ENCODE results near the gene WEE1. TPM values are rescaled to one million over a fixed set of nuclear protein-coding genes. Genes with fewer than 3 reads are reported as not detected.
A peak's percentile ranks its signal among the peaks of the same experiment; 100 is the strongest.

Gene WEE1
- total and polyA plus RNA-seq, 2 experiments from 2014 or later = 79.2 to 101 TPM

- Histone ChIP-seq H4K20me1 (ENCODE audit: insufficient read depth, poor library complexity, severe bottlenecking) (no peaks in the 10 kb centered on the region), H2AFZ (no peak overlapping the region)
- WGBS (ENCODE audit: low lambda C conversion rate, missing lambda C conversion rate) = 80% methylated on average over 6 of the region's 6 CpGs
Observed at GRCh38 chr11:9625162-9625561, 51.7 kb downstream of the WEE1 start.

GRCh38 chr11:9625728-9626127 is 52.3 kb downstream of the WEE1 start:
- Histone ChIP-seq H4K20me1 (ENCODE audit: insufficient read depth, poor library complexity, severe bottlenecking) (no peaks in the 10 kb centered on the region), H3K4me2 (no peak overlapping the region), H3K4me1 (ENCODE audit: insufficient read depth) (no peaks in the 10 kb centered on the region), H2AFZ (no peak overlapping the region), H3K4me3 (no peak overlapping the region), H3K27me3 (no peaks in the 10 kb centered on the region), H3K9me3 (ENCODE audit: low read depth) (no peaks in the 10 kb centered on the region), H3K27ac (no peak overlapping the region), H3K36me3 (replicated peaks; ENCODE audit: insufficient read depth, low read depth) (no peaks in the 10 kb centered on the region), H3K9me2 (replicated peaks; ENCODE audit: insufficient read depth) (no peaks in the 10 kb centered on the region), H3K79me2 (no peaks in the 10 kb centered on the region)
- 85% methylated on average over 3 of the region's 3 CpGs for WGBS (ENCODE audit: low lambda C conversion rate, missing lambda C conversion rate)
- DNase-seq (ENCODE audit: low spot score) = no peak
- TF ChIP-seq CTCF (IDR thresholded peaks at IDR 0.05; ENCODE audit: poor library complexity) = no peak
- TF ChIP-seq EZH2phosphoT487 (IDR thresholded peaks at IDR 0.05; ENCODE audit: low read depth, severe bottlenecking, unreplicated experiment) = no peak
- no peak for TF ChIP-seq EZH2 (IDR thresholded peaks at IDR 0.05; ENCODE audit: borderline replicate concordance)

More at GRCh38 chr11:9625162-9625561, 51.7 kb downstream of the WEE1 start:
- H3K4me3 ChIP-seq = no peak overlapping the region
- no peak overlapping the region for H3K27ac ChIP-seq
- no peaks in the 10 kb centered on the region for H3K36me3 ChIP-seq (replicated peaks; ENCODE audit: insufficient read depth, low read depth)
- H3K9me2 ChIP-seq (replicated peaks; ENCODE audit: insufficient read depth) = no peaks in the 10 kb centered on the region
- no peaks in the 10 kb centered on the region for H3K27me3 ChIP-seq
- H3K4me1 ChIP-seq (ENCODE audit: insufficient read depth) = no peaks in the 10 kb centered on the region
- H3K79me2 ChIP-seq = no peaks in the 10 kb centered on the region
- no peaks in the 10 kb centered on the region for H3K9me3 ChIP-seq (ENCODE audit: low read depth)
- no peak for DNase-seq (ENCODE audit: low spot score)
- H3K4me2 ChIP-seq = no peak overlapping the region
- TF ChIP-seq EZH2phosphoT487 (IDR thresholded peaks at IDR 0.05; ENCODE audit: low read depth, severe bottlenecking, unreplicated experiment) (no peak), CTCF (IDR thresholded peaks at IDR 0.05; ENCODE audit: poor library complexity) (no peak), EZH2 (IDR thresholded peaks at IDR 0.05; ENCODE audit: borderline replicate concordance) (no peak)

- H3K4me3 ChIP-seq = no peak overlapping the region
- no peaks in the 10 kb centered on the region for H3K27me3 ChIP-seq
- H2AFZ ChIP-seq = peak overlapping the region; percentile 11
- H3K4me1 ChIP-seq (ENCODE audit: insufficient read depth) = no peaks in the 10 kb centered on the region
- H3K27ac ChIP-seq = no peak overlapping the region
- no peaks in the 10 kb centered on the region for H3K9me3 ChIP-seq (ENCODE audit: low read depth)
- TF ChIP-seq EZH2 (IDR thresholded peaks at IDR 0.05; ENCODE audit: borderline replicate concordance) = no peak
- no peak for TF ChIP-seq CTCF (IDR thresholded peaks at IDR 0.05; ENCODE audit: poor library complexity)
- TF ChIP-seq EZH2phosphoT487 (IDR thresholded peaks at IDR 0.05; ENCODE audit: low read depth, severe bottlenecking, unreplicated experiment) = no peak
- H3K9me2 ChIP-seq (replicated peaks; ENCODE audit: insufficient read depth) = no peaks in the 10 kb centered on the region
- no peak for DNase-seq (ENCODE audit: low spot score)
- no peaks in the 10 kb centered on the region for H3K79me2 ChIP-seq
- no peak overlapping the region for H3K4me2 ChIP-seq
- no peaks in the 10 kb centered on the region for H3K36me3 ChIP-seq (replicated peaks; ENCODE audit: insufficient read depth, low read depth)
- 66% methylated on average over 12 of the region's 12 CpGs for WGBS (ENCODE audit: low lambda C conversion rate, missing lambda C conversion rate)
- no peaks in the 10 kb centered on the region for H4K20me1 ChIP-seq (ENCODE audit: insufficient read depth, poor library complexity, severe bottlenecking)
Observed at GRCh38 chr11:9626496-9627394, 53.3 kb downstream of the WEE1 start.

Data from hepatocyte (in vitro differentiated cells).